K562 (cell line): ENCODE results near the gene CXCL1. TPM values are rescaled to one million over a fixed set of nuclear protein-coding genes. Genes with fewer than 3 reads are reported as not detected.

Source experiments
- ATAC-seq: fragments of 200-7000 bp; cut with Tn5 transposase; 3 replicates; pipeline ENCODE4 v1.9.1; 2020; ENCODE audit warnings: moderate library complexity
- BruUV-seq: library from RNA; stranded (reverse); fragments of 400-500 nt; replicated peaks from 2 replicates; lab custom pipeline; 2021; lab: Mats Ljungman, UMichigan
- CTCF ChIA-PET: fragments of 300-600 bp; formaldehyde crosslinking; extraction: SDS; loops from one replicate; lab custom pipeline; 2021; ENCODE audit warnings: low intra/inter-chr PET ratio; lab: Yijun Ruan, JAX
- POLR2A ChIA-PET: fragments of 300-600, 350-650 bp; sonication (Branson Sonifier 250); formaldehyde crosslinking; extraction: SDS; loops from one replicate; lab custom pipeline; 2021; ENCODE audit warnings: antibody characterized with exemption, inconsistent platforms; lab: Yijun Ruan, JAX
- DNase-seq, 4 experiments: peaks; one replicate each; pipeline versions ENCODE4 v3.0.0 to v3.0.0-alpha.2; 2011 to 2018; ENCODE audit warnings: low spot score in 3 of 4, mixed read lengths in 3 of 4; ENCODE audit errors: extremely low read depth in 1 of 4
- FAIRE-seq: peaks from 2 replicates; lab custom pipeline; 2011; peaks lifted over from hg19 to GRCh38; lab: Jason Lieb, UNC
- H2AFZ ChIP-seq: 2 replicates; pipeline ENCODE4 v1.6.0; 2011; ENCODE audit warnings: low read depth, low read length, control low read depth, inconsistent platforms
- H3K27ac ChIP-seq: fragments of 200-600 bp; 3 replicates; pipeline ENCODE4 v1.8.0; 2011; ENCODE audit warnings: low read depth, mild to moderate bottlenecking, control low read depth, inconsistent platforms, low read length, moderate library complexity, mixed read lengths; ENCODE audit errors: extremely low read depth
- H3K27me3 ChIP-seq, 2 experiments: fragments of 300-600 bp in 1 of 2; 2 replicates in 1 of 2; 3 replicates in 1 of 2; pipeline versions ENCODE4 v1.6.0 to v1.8.0; 2011; ENCODE audit warnings: inconsistent platforms in 2 of 2, low read length in 2 of 2, mild to moderate bottlenecking in 1 of 2, mixed read lengths in 1 of 2, moderate library complexity in 1 of 2; ENCODE audit not compliant: control insufficient read depth in 2 of 2, insufficient read depth in 2 of 2
- H3K36me3 ChIP-seq: fragments of 300-600 bp; 3 replicates; pipeline ENCODE4 v1.8.0; 2011; ENCODE audit warnings: mild to moderate bottlenecking, low read length, inconsistent platforms; ENCODE audit not compliant: control insufficient read depth, insufficient read depth
- H3K4me1 ChIP-seq, 2 experiments: fragments of 200-600 bp in 1 of 2; replicated peaks in 1 of 2; 2 replicates in 1 of 2; 3 replicates in 1 of 2; pipeline versions ENCODE4 v1.5.1 to v1.8.0; 2011; ENCODE audit warnings: inconsistent platforms in 2 of 2, low read length in 2 of 2, mild to moderate bottlenecking in 1 of 2, mixed read lengths in 1 of 2, moderate library complexity in 1 of 2; ENCODE audit not compliant: control insufficient read depth in 2 of 2, insufficient read depth in 2 of 2
- H3K4me2 ChIP-seq: 2 replicates; pipeline ENCODE4 v1.6.1; 2011; ENCODE audit warnings: low read length, control low read depth, inconsistent platforms, mixed read lengths; ENCODE audit not compliant: insufficient read depth
- H3K4me3 ChIP-seq: fragments of 200-600 bp; sonication (generic), shearing (Covaris generic); 2 replicates; pipeline ENCODE4 v1.5.1; 2016; ENCODE audit warnings: control low read depth, inconsistent platforms
- H3K79me2 ChIP-seq: fragments of 200-600 bp; 3 replicates; pipeline ENCODE4 v1.8.0; 2011; ENCODE audit warnings: low read length, inconsistent platforms; ENCODE audit not compliant: control insufficient read depth, insufficient read depth
- H3K9ac ChIP-seq, 2 experiments: 2 replicates each; pipeline versions ENCODE4 v1.6.0 to v1.6.1; 2011; ENCODE audit warnings: low read depth in 2 of 2, low read length in 2 of 2, control low read depth in 1 of 2, inconsistent platforms in 1 of 2, mild to moderate bottlenecking in 1 of 2, mixed read lengths in 1 of 2; ENCODE audit not compliant: insufficient read depth in 1 of 2
- H3K9me1 ChIP-seq: one replicate; pipeline ENCODE4 v1.6.0; 2011; ENCODE audit warnings: inconsistent platforms, mild to moderate bottlenecking, low read length, moderate library complexity; ENCODE audit not compliant: control insufficient read depth, insufficient read depth
- H3K9me3 ChIP-seq: replicated peaks from 2 replicates; pipeline ENCODE4 v1.5.1; 2011; ENCODE audit warnings: low read depth, low read length, inconsistent platforms; ENCODE audit not compliant: control insufficient read depth, insufficient read depth
- H4K20me1 ChIP-seq: replicated peaks from 2 replicates; pipeline ENCODE4 v1.6.1; 2011; ENCODE audit warnings: low read length, inconsistent platforms, mixed read lengths; ENCODE audit not compliant: control insufficient read depth, insufficient read depth
- FOXO4 ChIP-seq: fragments of 450-650 bp; formaldehyde crosslinking; IDR thresholded peaks from 2 replicates; pipeline ENCODE4 v1.4.0; 2020; ENCODE audit warnings: mild to moderate bottlenecking, moderate library complexity
- FOXP1 ChIP-seq: sonication (generic); formaldehyde crosslinking; IDR thresholded peaks from 2 replicates; pipeline ENCODE4 v1.8.0; 2022; ENCODE audit warnings: mild to moderate bottlenecking, missing genetic modification reagents
- JUND ChIP-seq, 2 experiments: IDR thresholded peaks; 2 replicates in 1 of 2; 3 replicates in 1 of 2; pipeline ENCODE4 v1.6.1; 2011; ENCODE audit warnings: borderline replicate concordance in 2 of 2, low read depth in 2 of 2, low read length in 2 of 2, improper control_type of control experiment in 1 of 2, missing biosample characterization in 1 of 2, missing genetic modification characterization in 1 of 2, missing genetic modification reagents in 1 of 2
- PHTF2 ChIP-seq: fragments of 250-450 bp; sonication (Bioruptor Pico); IDR thresholded peaks from 2 replicates; pipeline ENCODE4 v1.5.0; 2021; ENCODE audit warnings: mild to moderate bottlenecking
- REST ChIP-seq, 2 experiments: fragments of 450-650 bp; formaldehyde crosslinking in 1 of 2; IDR thresholded peaks; 2 replicates each; pipeline versions ENCODE4 v1.4.0 to v1.6.1; 2014 to 2020; ENCODE audit warnings: mild to moderate bottlenecking in 2 of 2, borderline replicate concordance in 1 of 2, low read depth in 1 of 2
- RUNX1 ChIP-seq: sonication (generic); IDR thresholded peaks from 2 replicates; pipeline ENCODE4 v1.6.1; 2016; ENCODE audit warnings: antibody characterized with exemption, low read depth
- ZBTB33 ChIP-seq: sonication (generic); formaldehyde crosslinking; IDR thresholded peaks from 2 replicates; pipeline ENCODE4 v1.8.1; 2023; ENCODE audit warnings: mild to moderate bottlenecking, missing genetic modification reagents
- ZNF830 ChIP-seq: fragments of 250-450 bp; sonication (Bioruptor Pico); IDR thresholded peaks from 2 replicates; pipeline ENCODE4 v1.5.0; 2021; ENCODE audit warnings: mild to moderate bottlenecking
- WGBS: fragments of 100-300 bp; shearing (Covaris generic); methylation state at CpG from one replicate; pipeline ENCODE4 v1.1.6; 2016; ENCODE audit warnings: low coverage, mixed read lengths; ENCODE audit not compliant: insufficient coverage; ENCODE audit errors: missing lambda C conversion rate; 5-methylcytosine and 5-hydroxymethylcytosine counted together
- in situ Hi-C: fragments of 300-500 bp; cut with MboI; formaldehyde crosslinking; loops from 4 replicates; pipeline ENCODE4 v1.15.0; 2018; ENCODE audit warnings: inconsistent platforms, mixed read lengths
- intact Hi-C: fragments of 100-400 bp; cut with micrococcal nuclease; formaldehyde crosslinking; loops from 2 replicates; pipeline ENCODE4 v1.14.2; 2022
- polyA plus RNA-seq, 8 experiments: library from polyadenylated mRNA; depleted of rRNA in 4 of 8; stranded (reverse) in 5 of 8; unstranded in 3 of 8; fragments of >200 nt; fragmentation: Nextera tagmentation in 2 of 8; fragmentation: Illumina TruSeq in 1 of 8; extraction: Ambion mirVana in 2 of 8; extraction: Trizol in 1 of 8; gene quantifications; 2 replicates each; pipeline versions ENCODE4 v1.2.1 to v1.2.3, GENCODE V29; 2011 to 2014; ENCODE audit warnings: inconsistent platforms in 1 of 8, missing spikeins in 1 of 8
- total RNA-seq, 7 experiments: library from RNA; depleted of rRNA in 6 of 7; stranded (reverse); fragments of >200 nt in 6 of 7; fragmentation: Illumina TruSeq in 2 of 7; extraction: Trizol in 2 of 7; gene quantifications; 2 replicates each; pipeline versions ENCODE4 v1.2.1 to v1.2.3, GENCODE V29; 2011 to 2021; ENCODE audit warnings: low replicate concordance in 1 of 7

The CXCL1 gene
- total and polyA plus RNA-seq, 9 of the 15 experiments (the other 6 are each of a cell fraction or from before 2014, with no cell fraction given): 0.07 to 2.2 (median 0.32) TPM; not detected in 3

- Histone ChIP-seq H2AFZ (no peak within 1 kb of the TSS), H3K9me1 (no peaks in the 10 kb centered on the region), H3K36me3 (no peaks in the 10 kb centered on the region), H3K4me1 (peaks cover 0 to 18% of the 10 kb centered on the region in 2 experiments; a peak in 2 of 5 replicates), H3K27me3 (no peaks in the 10 kb centered on the region), H3K79me2 (no peaks in the 10 kb centered on the region), H3K4me3 (no peak within 1 kb of the TSS), H3K27ac (no peak within 1 kb of the TSS), H3K9me3 (no peaks in the 10 kb centered on the region), H4K20me1 (no peaks in the 10 kb centered on the region), H3K4me2 (no peak within 1 kb of the TSS), H3K9ac (no peak within 1 kb of the TSS)
- ChIA-PET POLR2A (no interaction called here), CTCF (no interaction called here)
- WGBS: 92% methylated on average over 33 of the region's 41 CpGs
- BruUV-seq: no TSS peak
- ATAC-seq: no peak
- DNase-seq: no peak
- intact Hi-C loops (no loop called here), in situ Hi-C loops (no loop called here)
- no peak for FAIRE-seq
- TF ChIP-seq JUND (IDR thresholded peaks at IDR 0.05; ENCODE audit: borderline replicate concordance, low read depth, low read length) (no peak), JUND (tag; IDR thresholded peaks at IDR 0.05; ENCODE audit: borderline replicate concordance, low read depth, low read length) (no peak), FOXO4 (CRISPR knock-in tag) (no peak), ZBTB33 (CRISPR knock-in tag) (0 out of 2 replicates have a peak, but pooled peaks have one; percentile 26), RUNX1 (no peak), PHTF2 (CRISPR knock-in tag) (no peak), REST (IDR thresholded peaks at IDR 0.05; ENCODE audit: borderline replicate concordance) (no peak), REST (CRISPR knock-in tag; IDR thresholded peaks at IDR 0.05; ENCODE audit: low read depth) (no peak), FOXP1 (no peak), ZNF830 (CRISPR knock-in tag) (no peak)
Observed at GRCh38 chr4:73836373-73837279, 32.6 kb upstream of the CXCL1 start, which contains the start of gene CXCL6. CXCL6 (plus strand) TSS chr4:73836678; CDS start chr4:73836751, 73 bp downstream.
